SK-N-SH treated with all-trans-retinoic acid at 6 μM for 48 hours (cell line): ENCODE measurements around the gene CLEC16A.

Experiments
- ARNTL ChIP-seq: fragments of 450-650 bp; formaldehyde crosslinking; IDR thresholded peaks from 2 replicates; pipeline ENCODE4 v1.5.0; 2020; ENCODE audit warnings: low read depth, mild to moderate bottlenecking, moderate library complexity, borderline replicate concordance
- PPARA ChIP-seq: fragments of 250-450 bp; sonication (Bioruptor Pico); IDR thresholded peaks from 2 replicates; pipeline ENCODE4 v1.5.0; 2020; ENCODE audit warnings: mild to moderate bottlenecking, borderline replicate concordance
- SNAI2 ChIP-seq: fragments of 250-450 bp; sonication (Bioruptor Pico); IDR thresholded peaks from 2 replicates; pipeline ENCODE4 v1.5.0; 2020; ENCODE audit warnings: mild to moderate bottlenecking, moderate library complexity

- TF ChIP-seq PPARA (CRISPR knock-in tag), result no peak
- TF ChIP-seq ARNTL (CRISPR knock-in tag), result no peak
- TF ChIP-seq SNAI2 (CRISPR knock-in tag), result no peak
Measured at GRCh38 chr16:11138769-11139325, 194.5 kb downstream of the CLEC16A start.
